ENCODE results near the gene HBZ.
"Not testable (repeated sequence)": the region's sequence is repeated elsewhere in the genome, so short reads cannot be mapped to it uniquely, and the experiment has no call there.

DNA sequence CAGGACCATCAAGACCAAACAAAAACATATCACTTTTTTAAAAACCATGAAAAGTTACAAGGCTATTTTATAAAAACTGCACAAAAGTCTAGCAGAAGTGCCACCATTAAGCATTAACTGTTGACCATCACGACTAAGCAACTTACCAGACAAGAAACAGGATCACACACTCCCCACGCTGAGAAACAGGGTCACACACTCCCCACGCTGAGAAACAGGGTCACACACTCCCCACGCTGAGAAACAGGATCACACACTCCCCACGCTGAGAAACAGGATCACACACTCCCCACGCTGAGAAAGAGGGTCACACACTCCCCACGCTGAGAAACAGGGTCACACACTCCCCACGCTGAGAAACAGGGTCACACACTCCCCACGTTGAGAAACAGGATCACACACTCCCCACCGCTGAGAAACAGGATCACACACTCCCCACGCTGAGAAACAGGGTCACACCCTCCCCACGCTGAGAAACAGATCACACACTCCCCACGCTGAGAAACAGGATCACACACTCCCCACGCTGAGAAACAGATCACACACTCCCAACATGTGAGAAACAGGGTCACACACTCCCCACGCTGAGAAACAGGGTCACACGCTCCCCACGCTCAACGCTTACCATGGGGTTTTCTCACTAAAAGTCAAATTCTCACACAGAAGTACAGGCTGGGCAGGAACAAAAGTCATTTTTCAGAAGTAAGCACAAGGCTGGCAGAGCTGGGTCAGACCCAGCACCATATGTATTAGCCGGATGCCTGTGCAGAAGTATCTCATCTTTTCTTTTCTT lies 28.7 kb upstream of the HBZ start:
- not testable (repeated sequence) for TF ChIP-seq TBL1XR1 (IDR thresholded peaks at IDR 0.05; ENCODE audit: borderline replicate concordance, low read length, partially characterized antibody); ZBTB8A (CRISPR knock-in tag; IDR thresholded peaks at IDR 0.05; ENCODE audit: borderline replicate concordance, low read depth); MTA1 (CRISPR knock-in tag; IDR thresholded peaks at IDR 0.05; ENCODE audit: borderline replicate concordance); ZNF530 (CRISPR knock-in tag; IDR thresholded peaks at IDR 0.05; ENCODE audit: low read depth); ZKSCAN8 (CRISPR knock-in tag; IDR thresholded peaks at IDR 0.05; ENCODE audit: borderline replicate concordance); ZNF670 (CRISPR knock-in tag; IDR thresholded peaks at IDR 0.05; ENCODE audit: borderline replicate concordance); NFYB (CRISPR knock-in tag; IDR thresholded peaks at IDR 0.05); TMF1 (CRISPR knock-in tag; IDR thresholded peaks at IDR 0.05; ENCODE audit: low read depth); GATAD2A (CRISPR knock-in tag; IDR thresholded peaks at IDR 0.05)
- TF ChIP-seq, protein P1, sequence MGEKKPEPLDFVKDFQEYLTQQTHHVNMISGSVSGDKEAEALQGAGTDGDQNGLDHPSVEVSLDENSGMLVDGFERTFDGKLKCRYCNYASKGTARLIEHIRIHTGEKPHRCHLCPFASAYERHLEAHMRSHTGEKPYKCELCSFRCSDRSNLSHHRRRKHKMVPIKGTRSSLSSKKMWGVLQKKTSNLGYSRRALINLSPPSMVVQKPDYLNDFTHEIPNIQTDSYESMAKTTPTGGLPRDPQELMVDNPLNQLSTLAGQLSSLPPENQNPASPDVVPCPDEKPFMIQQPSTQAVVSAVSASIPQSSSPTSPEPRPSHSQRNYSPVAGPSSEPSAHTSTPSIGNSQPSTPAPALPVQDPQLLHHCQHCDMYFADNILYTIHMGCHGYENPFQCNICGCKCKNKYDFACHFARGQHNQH (CRISPR knock-in tag; IDR thresholded peaks at IDR 0.05), result not testable (repeated sequence)
- TF ChIP-seq, protein P2, sequence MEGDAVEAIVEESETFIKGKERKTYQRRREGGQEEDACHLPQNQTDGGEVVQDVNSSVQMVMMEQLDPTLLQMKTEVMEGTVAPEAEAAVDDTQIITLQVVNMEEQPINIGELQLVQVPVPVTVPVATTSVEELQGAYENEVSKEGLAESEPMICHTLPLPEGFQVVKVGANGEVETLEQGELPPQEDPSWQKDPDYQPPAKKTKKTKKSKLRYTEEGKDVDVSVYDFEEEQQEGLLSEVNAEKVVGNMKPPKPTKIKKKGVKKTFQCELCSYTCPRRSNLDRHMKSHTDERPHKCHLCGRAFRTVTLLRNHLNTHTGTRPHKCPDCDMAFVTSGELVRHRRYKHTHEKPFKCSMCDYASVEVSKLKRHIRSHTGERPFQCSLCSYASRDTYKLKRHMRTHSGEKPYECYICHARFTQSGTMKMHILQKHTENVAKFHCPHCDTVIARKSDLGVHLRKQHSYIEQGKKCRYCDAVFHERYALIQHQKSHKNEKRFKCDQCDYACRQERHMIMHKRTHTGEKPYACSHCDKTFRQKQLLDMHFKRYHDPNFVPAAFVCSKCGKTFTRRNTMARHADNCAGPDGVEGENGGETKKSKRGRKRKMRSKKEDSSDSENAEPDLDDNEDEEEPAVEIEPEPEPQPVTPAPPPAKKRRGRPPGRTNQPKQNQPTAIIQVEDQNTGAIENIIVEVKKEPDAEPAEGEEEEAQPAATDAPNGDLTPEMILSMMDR (CRISPR knock-in tag; IDR thresholded peaks at IDR 0.05), result not testable (repeated sequence)
